H9 (cell line): ENCODE results near the gene COMT. TPM values are rescaled to one million over a fixed set of nuclear protein-coding genes. Genes with fewer than 3 reads are reported as not detected.

Experiments used
- DNase-seq: peaks from one replicate; pipeline ENCODE4 v3.0.0-alpha.2; 2017
- H2AFZ ChIP-seq: one replicate; pipeline ENCODE4 v1.6.1; 2013; ENCODE audit warnings: mild to moderate bottlenecking, low read length, control low read depth, moderate library complexity
- H2AK5ac ChIP-seq: 2 replicates; pipeline ENCODE4 v1.6.1; 2013; ENCODE audit warnings: low read length, control low read depth, mixed read lengths; ENCODE audit not compliant: insufficient read length
- H2BK120ac ChIP-seq: one replicate; pipeline ENCODE4 v1.6.1; 2013; ENCODE audit warnings: low read depth, mild to moderate bottlenecking, low read length, control low read depth, inconsistent platforms; ENCODE audit not compliant: poor library complexity, severe bottlenecking
- H2BK12ac ChIP-seq: 2 replicates; pipeline ENCODE4 v1.6.1; 2013; ENCODE audit warnings: low read length, control low read depth, mixed read lengths, low read depth; ENCODE audit not compliant: insufficient read length
- H2BK15ac ChIP-seq: 2 replicates; pipeline ENCODE4 v1.6.1; 2013; ENCODE audit warnings: low read depth, low read length, control low read depth
- H2BK20ac ChIP-seq: one replicate; pipeline ENCODE4 v1.6.1; 2013; ENCODE audit warnings: low read depth, mild to moderate bottlenecking, low read length, control low read depth, inconsistent platforms; ENCODE audit not compliant: poor library complexity, severe bottlenecking
- H2BK5ac ChIP-seq: 2 replicates; pipeline ENCODE4 v1.6.1; 2013; ENCODE audit warnings: low read length, control low read depth, mixed read lengths; ENCODE audit not compliant: insufficient read length
- H3K14ac ChIP-seq: 2 replicates; pipeline ENCODE4 v1.6.1; 2013; ENCODE audit warnings: low read length, control low read depth; ENCODE audit not compliant: insufficient read depth
- H3K18ac ChIP-seq: 2 replicates; pipeline ENCODE4 v1.6.1; 2013; ENCODE audit warnings: low read depth, mild to moderate bottlenecking, mixed read lengths, low read length, control low read depth; ENCODE audit not compliant: insufficient read length
- H3K23ac ChIP-seq: 2 replicates; pipeline ENCODE4 v1.6.1; 2013; ENCODE audit warnings: low read length, control low read depth, mixed read lengths, low read depth; ENCODE audit not compliant: insufficient read length
- H3K23me2 ChIP-seq: 2 replicates; pipeline ENCODE4 v1.6.1; 2013; ENCODE audit warnings: low read depth, mild to moderate bottlenecking, mixed read lengths, low read length, control low read depth; ENCODE audit not compliant: insufficient read length, poor library complexity, severe bottlenecking
- H3K27ac ChIP-seq: 2 replicates; pipeline ENCODE4 v1.5.1; 2013; ENCODE audit warnings: low read length, control low read depth, mixed read lengths, low read depth; ENCODE audit not compliant: insufficient read length
- H3K27me3 ChIP-seq: 2 replicates; pipeline ENCODE4 v1.6.1; 2013; ENCODE audit warnings: low read length, control low read depth, inconsistent platforms; ENCODE audit not compliant: insufficient read depth
- H3K4ac ChIP-seq: 2 replicates; pipeline ENCODE4 v1.6.1; 2013; ENCODE audit warnings: low read depth, mild to moderate bottlenecking, control low read depth, inconsistent platforms, low read length, moderate library complexity
- H3K4me1 ChIP-seq: 2 replicates; pipeline ENCODE4 v1.6.1; 2013; ENCODE audit warnings: low read length, control low read depth, inconsistent platforms; ENCODE audit not compliant: insufficient read depth
- H3K4me2 ChIP-seq: 2 replicates; pipeline ENCODE4 v1.6.1; 2013; ENCODE audit warnings: low read length, control low read depth, mixed read lengths; ENCODE audit not compliant: insufficient read length, insufficient read depth
- H3K56ac ChIP-seq: 2 replicates; pipeline ENCODE4 v1.6.1; 2013; ENCODE audit warnings: low read depth, mild to moderate bottlenecking, mixed read lengths, low read length, control low read depth; ENCODE audit not compliant: insufficient read length
- H3K79me1 ChIP-seq: 2 replicates; pipeline ENCODE4 v1.6.1; 2013; ENCODE audit warnings: low read depth, mild to moderate bottlenecking, moderate library complexity, low read length, control low read depth, inconsistent platforms; ENCODE audit not compliant: insufficient read depth, poor library complexity, severe bottlenecking
- H3K79me2 ChIP-seq: 2 replicates; pipeline ENCODE4 v1.6.1; 2013; ENCODE audit warnings: low read length, control low read depth, inconsistent platforms; ENCODE audit not compliant: insufficient read depth
- H3K9ac ChIP-seq: 2 replicates; pipeline ENCODE4 v1.6.1; 2013; ENCODE audit warnings: low read length, control low read depth, mixed read lengths; ENCODE audit not compliant: insufficient read length; ENCODE audit errors: extremely low read depth
- H3K9me3 ChIP-seq: one replicate; pipeline ENCODE4 v1.6.1; 2013; ENCODE audit warnings: low read depth, low read length, inconsistent platforms; ENCODE audit not compliant: control insufficient read depth
- H3T11ph ChIP-seq: one replicate; pipeline ENCODE4 v1.6.1; 2013; ENCODE audit warnings: mild to moderate bottlenecking, low read length, control low read depth, inconsistent platforms
- H4K20me1 ChIP-seq: one replicate; pipeline ENCODE4 v1.6.1; 2013; ENCODE audit not compliant: control insufficient read depth, insufficient read length, insufficient read depth
- H4K5ac ChIP-seq: 2 replicates; pipeline ENCODE4 v1.6.1; 2013; ENCODE audit warnings: low read depth, mild to moderate bottlenecking, mixed read lengths, low read length, control low read depth; ENCODE audit not compliant: insufficient read length
- H4K8ac ChIP-seq: replicated peaks from 2 replicates; pipeline ENCODE4 v1.6.1; 2013; ENCODE audit warnings: low read length, control low read depth, mixed read lengths, low read depth; ENCODE audit not compliant: insufficient read length
- H4K91ac ChIP-seq: 2 replicates; pipeline ENCODE4 v1.6.1; 2013; ENCODE audit warnings: low read depth, mild to moderate bottlenecking, moderate library complexity, mixed read lengths, low read length, control low read depth; ENCODE audit not compliant: insufficient read length
- H3K27ac Mint-ChIP-seq, 3 experiments: 2 replicates in 2 of 3; 3 replicates in 1 of 3; pipeline ENCODE4 v1.8.0; 2020 to 2021; ENCODE audit warnings: mixed read lengths in 3 of 3, mild to moderate bottlenecking in 1 of 3, moderate library complexity in 1 of 3
- H3K27me3 Mint-ChIP-seq: 2 replicates; pipeline ENCODE4 v1.8.0; 2021; ENCODE audit warnings: low read depth, mild to moderate bottlenecking, moderate library complexity, mixed read lengths
- H3K36me3 Mint-ChIP-seq, 3 experiments: 2 replicates in 2 of 3; 3 replicates in 1 of 3; pipeline ENCODE4 v1.8.0; 2020 to 2021; ENCODE audit warnings: low read depth in 3 of 3, mixed read lengths in 3 of 3; ENCODE audit not compliant: insufficient read depth in 1 of 3
- H3K4me1 Mint-ChIP-seq, 2 experiments: 2 replicates each; pipeline ENCODE4 v1.8.0; 2020; ENCODE audit warnings: mixed read lengths in 2 of 2
- H3K4me3 Mint-ChIP-seq, 2 experiments: 2 replicates in 1 of 2; 3 replicates in 1 of 2; pipeline ENCODE4 v1.8.0; 2020 to 2021; ENCODE audit warnings: mild to moderate bottlenecking in 2 of 2, mixed read lengths in 2 of 2, moderate library complexity in 1 of 2
- H3K9me3 Mint-ChIP-seq, 2 experiments: 2 replicates in 1 of 2; 3 replicates in 1 of 2; pipeline ENCODE4 v1.8.0; 2020; ENCODE audit warnings: mild to moderate bottlenecking in 2 of 2, mixed read lengths in 2 of 2, moderate library complexity in 1 of 2
- CTCF ChIP-seq: fragments of 200-600 bp; sonication (generic); conservative IDR thresholded peaks from 3 replicates; pipeline ENCODE4 v1.8.0; 2021; ENCODE audit warnings: antibody characterized with exemption, mild to moderate bottlenecking
- WGBS: extraction: QIAGEN DNeasy Blood & Tissue Kit; methylation state at CpG from one replicate; pipeline ENCODE4 v1.1.7; 2013; ENCODE audit warnings: missing lambda C conversion rate, low lambda C conversion rate, mixed read lengths; ENCODE audit not compliant: insufficient read length; ENCODE audit errors: extremely low coverage; 5-methylcytosine and 5-hydroxymethylcytosine counted together
- total RNA-seq: library from RNA; stranded (reverse); gene quantifications from 2 replicates; pipeline ENCODE4 v1.2.1, GENCODE V29; 2021

Gene COMT
- total RNA-seq, 1 experiment from 2014 or later = 42.2 TPM

GRCh38 chr22:20017622-20017958 is 76.0 kb downstream of the COMT start:
- Histone ChIP-seq H4K20me1 (no peaks in the 10 kb centered on the region), H4K8ac (no peak overlapping the region), H3K18ac (no peak overlapping the region), H2AFZ (no peak overlapping the region), H2BK120ac (no peak overlapping the region), H3K4me1 (no peaks in the 10 kb centered on the region), H3K4me2 (peak overlapping the region; percentile 65), H3K23me2 (peaks cover 19% of the 10 kb centered on the region), H3K9me3 (no peaks in the 10 kb centered on the region), H3K56ac (no peak overlapping the region), H2BK12ac (no peak overlapping the region), H3K79me1 (no peaks in the 10 kb centered on the region), H2BK20ac (no peak overlapping the region), H3T11ph (no peak overlapping the region), H3K27ac (no peak overlapping the region), H3K27me3 (peaks cover 31% of the 10 kb centered on the region), H3K14ac (no peak overlapping the region), H3K79me2 (no peaks in the 10 kb centered on the region), H2BK5ac (no peak overlapping the region), H3K9ac (no peak overlapping the region), H2AK5ac (no peak overlapping the region), H2BK15ac (no peak overlapping the region), H3K4ac (no peak overlapping the region), H4K5ac (no peak overlapping the region), H4K91ac (no peak overlapping the region), H3K23ac (no peak overlapping the region)
- Mint-ChIP-seq H3K27me3 (peaks cover 56% of the 10 kb centered on the region), H3K27ac (no peak overlapping the region; a peak in 1 of 7 replicates), H3K4me3 (peak overlapping the region; percentile 73 to 90), H3K9me3 (no peaks in the 10 kb centered on the region), H3K36me3 (no peaks in the 10 kb centered on the region; a peak in 1 of 7 replicates), H3K4me1 (peaks cover 11 to 17% of the 10 kb centered on the region in 2 experiments)
- DNase-seq = no peak
- WGBS = no CpG with 5 or more reads among the region's 9 CpGs
- TF ChIP-seq CTCF = no peak
